ENCODE data around the gene FUOM. TPM values are rescaled to one million over a fixed set of nuclear protein-coding genes. Genes with fewer than 3 reads are reported as not detected.

The FUOM gene
- total RNA-seq, 4 donors from 2014 or later, result 6.7 to 17.7 (median 12.5) TPM

- no peak overlapping the region for H3K4me3 ChIP-seq
- peaks cover 0 to 98% (median 4%) of the 10 kb centered on the region in 4 donors for H3K27me3 ChIP-seq
Measured at GRCh38 chr10:133341983-133342382, 15.8 kb downstream of the FUOM start.

GRCh38 chr10:133339708-133340380, 18.0 kb downstream of the FUOM start:
- H3K4me1 ChIP-seq, result peaks cover 18 to 22% (median 18%) of the 10 kb centered on the region in 3 donors

More at GRCh38 chr10:133341983-133342382, 15.8 kb downstream of the FUOM start:
- no peak overlapping the region for H3K27ac ChIP-seq
- peaks cover 0 to 2% (median 0%) of the 10 kb centered on the region in 3 donors for H3K4me1 ChIP-seq
- no peak for DNase-seq
- no peaks in the 10 kb centered on the region for H3K9me3 ChIP-seq
- 74 to 78% methylated on average over 4 of the region's 4 CpGs for WGBS, 2 donors
- intact Hi-C loops (cut with DNase I), result no loop called here
- H3K36me3 ChIP-seq, result no peaks in the 10 kb centered on the region
- TF ChIP-seq POLR2A (IDR thresholded peaks at IDR 0.05), result no peak

GRCh38 chr10:133338080-133339071, 19.4 kb downstream of the FUOM start:
- Histone ChIP-seq H3K4me1 (peaks cover 18 to 25% (median 18%) of the 10 kb centered on the region in 3 donors), H3K27me3 (peaks cover 8 to 92% (median 26%) of the 10 kb centered on the region in 4 donors), H3K4me3 (no peak overlapping the region), H3K9me3 (no peaks in the 10 kb centered on the region), H3K36me3 (no peaks in the 10 kb centered on the region), H3K27ac (no peak overlapping the region)
- WGBS, 2 donors, result 71 to 75% methylated on average over 10 of the region's 10 CpGs
- TF ChIP-seq CTCF (IDR thresholded peaks at IDR 0.05), result no peak
- no peak for TF ChIP-seq POLR2A (IDR thresholded peaks at IDR 0.05)
- no peak for DNase-seq
- intact Hi-C loops (cut with DNase I), result no loop called here

More at GRCh38 chr10:133339708-133340380, 18.0 kb downstream of the FUOM start:
- H3K36me3 ChIP-seq, result no peaks in the 10 kb centered on the region
- no peaks in the 10 kb centered on the region for H3K9me3 ChIP-seq
- no peak overlapping the region for H3K4me3 ChIP-seq
- no peak for DNase-seq
- TF ChIP-seq POLR2A (IDR thresholded peaks at IDR 0.05), result no peak
- H3K27ac ChIP-seq, result no peak overlapping the region
- intact Hi-C loops (cut with DNase I), result no loop called here
- peaks cover 8 to 98% (median 24%) of the 10 kb centered on the region in 4 donors for H3K27me3 ChIP-seq
- WGBS, 2 donors, result 85 to 96% methylated on average over 9 to 10 of the region's 13 CpGs

GRCh38 chr10:133337370-133337725, 20.5 kb downstream of the FUOM start:
- H3K9me3 ChIP-seq, result no peaks in the 10 kb centered on the region
- TF ChIP-seq POLR2A (IDR thresholded peaks at IDR 0.05) (no peak), CTCF (IDR thresholded peaks at IDR 0.05) (no peak)
- peaks cover 8 to 92% (median 26%) of the 10 kb centered on the region in 4 donors for H3K27me3 ChIP-seq

GRCh38 chr10:133336577-133337369, 21.0 kb downstream of the FUOM start, which contains the start of gene CALY:
Gene CALY, minus strand, starts transcription at chr10:133336896. Its CDS starts 7,907 bp downstream, at chr10:133328989.
- H3K36me3 ChIP-seq, result no peaks in the 10 kb centered on the region
- TF ChIP-seq CTCF (IDR thresholded peaks at IDR 0.05) (no peak), POLR2A (IDR thresholded peaks at IDR 0.05) (no peak)
- peak within 1 kb of the TSS in 1 of 4 donors; percentile 17 for H3K27ac ChIP-seq
- DNase-seq, result no peak
- H3K27me3 ChIP-seq, result peaks cover 8 to 92% (median 26%) of the 10 kb centered on the region in 4 donors
- WGBS, 2 donors, result 11 to 15% methylated on average over 10 to 16 of the region's 63 CpGs
- intact Hi-C loops (cut with DNase I), result no loop called here
- H3K4me3 ChIP-seq, result peak within 1 kb of the TSS; percentile 9 to 56 (median 38)
- H3K9me3 ChIP-seq, result no peaks in the 10 kb centered on the region
- H3K4me1 ChIP-seq, result peaks cover 18 to 25% (median 18%) of the 10 kb centered on the region in 3 donors

More at GRCh38 chr10:133337370-133337725, 20.5 kb downstream of the FUOM start:
- no peak overlapping the region for H3K27ac ChIP-seq
- peaks cover 18 to 25% (median 18%) of the 10 kb centered on the region in 3 donors for H3K4me1 ChIP-seq
- DNase-seq, result no peak
- intact Hi-C loops (cut with DNase I), result no loop called here
- 81% methylated on average over 3 of the region's 3 CpGs for WGBS, 2 donors
- H3K4me3 ChIP-seq, result no peak overlapping the region
- H3K36me3 ChIP-seq, result no peaks in the 10 kb centered on the region
